H9 (cell line): ENCODE data around the gene ADSS2. TPM values are rescaled to one million over a fixed set of nuclear protein-coding genes. Genes with fewer than 3 reads are reported as not detected.

Source experiments
- DNase-seq: peaks from one replicate; pipeline ENCODE4 v3.0.0-alpha.2; 2017
- H2AFZ ChIP-seq: one replicate; pipeline ENCODE4 v1.6.1; 2013; ENCODE audit warnings: mild to moderate bottlenecking, low read length, control low read depth, moderate library complexity
- H2AK5ac ChIP-seq: 2 replicates; pipeline ENCODE4 v1.6.1; 2013; ENCODE audit warnings: low read length, control low read depth, mixed read lengths; ENCODE audit not compliant: insufficient read length
- H2BK120ac ChIP-seq: one replicate; pipeline ENCODE4 v1.6.1; 2013; ENCODE audit warnings: low read depth, mild to moderate bottlenecking, low read length, control low read depth, inconsistent platforms; ENCODE audit not compliant: poor library complexity, severe bottlenecking
- H2BK12ac ChIP-seq: 2 replicates; pipeline ENCODE4 v1.6.1; 2013; ENCODE audit warnings: low read length, control low read depth, mixed read lengths, low read depth; ENCODE audit not compliant: insufficient read length
- H2BK15ac ChIP-seq: 2 replicates; pipeline ENCODE4 v1.6.1; 2013; ENCODE audit warnings: low read depth, low read length, control low read depth
- H2BK20ac ChIP-seq: one replicate; pipeline ENCODE4 v1.6.1; 2013; ENCODE audit warnings: low read depth, mild to moderate bottlenecking, low read length, control low read depth, inconsistent platforms; ENCODE audit not compliant: poor library complexity, severe bottlenecking
- H2BK5ac ChIP-seq: 2 replicates; pipeline ENCODE4 v1.6.1; 2013; ENCODE audit warnings: low read length, control low read depth, mixed read lengths; ENCODE audit not compliant: insufficient read length
- H3K14ac ChIP-seq: 2 replicates; pipeline ENCODE4 v1.6.1; 2013; ENCODE audit warnings: low read length, control low read depth; ENCODE audit not compliant: insufficient read depth
- H3K18ac ChIP-seq: 2 replicates; pipeline ENCODE4 v1.6.1; 2013; ENCODE audit warnings: low read depth, mild to moderate bottlenecking, mixed read lengths, low read length, control low read depth; ENCODE audit not compliant: insufficient read length
- H3K23ac ChIP-seq: 2 replicates; pipeline ENCODE4 v1.6.1; 2013; ENCODE audit warnings: low read length, control low read depth, mixed read lengths, low read depth; ENCODE audit not compliant: insufficient read length
- H3K23me2 ChIP-seq: 2 replicates; pipeline ENCODE4 v1.6.1; 2013; ENCODE audit warnings: low read depth, mild to moderate bottlenecking, mixed read lengths, low read length, control low read depth; ENCODE audit not compliant: insufficient read length, poor library complexity, severe bottlenecking
- H3K27ac ChIP-seq: 2 replicates; pipeline ENCODE4 v1.5.1; 2013; ENCODE audit warnings: low read length, control low read depth, mixed read lengths, low read depth; ENCODE audit not compliant: insufficient read length
- H3K27me3 ChIP-seq: 2 replicates; pipeline ENCODE4 v1.6.1; 2013; ENCODE audit warnings: low read length, control low read depth, inconsistent platforms; ENCODE audit not compliant: insufficient read depth
- H3K4ac ChIP-seq: 2 replicates; pipeline ENCODE4 v1.6.1; 2013; ENCODE audit warnings: low read depth, mild to moderate bottlenecking, control low read depth, inconsistent platforms, low read length, moderate library complexity
- H3K4me1 ChIP-seq: 2 replicates; pipeline ENCODE4 v1.6.1; 2013; ENCODE audit warnings: low read length, control low read depth, inconsistent platforms; ENCODE audit not compliant: insufficient read depth
- H3K4me2 ChIP-seq: 2 replicates; pipeline ENCODE4 v1.6.1; 2013; ENCODE audit warnings: low read length, control low read depth, mixed read lengths; ENCODE audit not compliant: insufficient read length, insufficient read depth
- H3K56ac ChIP-seq: 2 replicates; pipeline ENCODE4 v1.6.1; 2013; ENCODE audit warnings: low read depth, mild to moderate bottlenecking, mixed read lengths, low read length, control low read depth; ENCODE audit not compliant: insufficient read length
- H3K79me1 ChIP-seq: 2 replicates; pipeline ENCODE4 v1.6.1; 2013; ENCODE audit warnings: low read depth, mild to moderate bottlenecking, moderate library complexity, low read length, control low read depth, inconsistent platforms; ENCODE audit not compliant: insufficient read depth, poor library complexity, severe bottlenecking
- H3K79me2 ChIP-seq: 2 replicates; pipeline ENCODE4 v1.6.1; 2013; ENCODE audit warnings: low read length, control low read depth, inconsistent platforms; ENCODE audit not compliant: insufficient read depth
- H3K9ac ChIP-seq: 2 replicates; pipeline ENCODE4 v1.6.1; 2013; ENCODE audit warnings: low read length, control low read depth, mixed read lengths; ENCODE audit not compliant: insufficient read length; ENCODE audit errors: extremely low read depth
- H3K9me3 ChIP-seq: one replicate; pipeline ENCODE4 v1.6.1; 2013; ENCODE audit warnings: low read depth, low read length, inconsistent platforms; ENCODE audit not compliant: control insufficient read depth
- H3T11ph ChIP-seq: one replicate; pipeline ENCODE4 v1.6.1; 2013; ENCODE audit warnings: mild to moderate bottlenecking, low read length, control low read depth, inconsistent platforms
- H4K20me1 ChIP-seq: one replicate; pipeline ENCODE4 v1.6.1; 2013; ENCODE audit not compliant: control insufficient read depth, insufficient read length, insufficient read depth
- H4K5ac ChIP-seq: 2 replicates; pipeline ENCODE4 v1.6.1; 2013; ENCODE audit warnings: low read depth, mild to moderate bottlenecking, mixed read lengths, low read length, control low read depth; ENCODE audit not compliant: insufficient read length
- H4K8ac ChIP-seq: replicated peaks from 2 replicates; pipeline ENCODE4 v1.6.1; 2013; ENCODE audit warnings: low read length, control low read depth, mixed read lengths, low read depth; ENCODE audit not compliant: insufficient read length
- H4K91ac ChIP-seq: 2 replicates; pipeline ENCODE4 v1.6.1; 2013; ENCODE audit warnings: low read depth, mild to moderate bottlenecking, moderate library complexity, mixed read lengths, low read length, control low read depth; ENCODE audit not compliant: insufficient read length
- H3K27ac Mint-ChIP-seq, 3 experiments: 2 replicates in 2 of 3; 3 replicates in 1 of 3; pipeline ENCODE4 v1.8.0; 2020 to 2021; ENCODE audit warnings: mixed read lengths in 3 of 3, mild to moderate bottlenecking in 1 of 3, moderate library complexity in 1 of 3
- H3K27me3 Mint-ChIP-seq: 2 replicates; pipeline ENCODE4 v1.8.0; 2021; ENCODE audit warnings: low read depth, mild to moderate bottlenecking, moderate library complexity, mixed read lengths
- H3K36me3 Mint-ChIP-seq, 3 experiments: 2 replicates in 2 of 3; 3 replicates in 1 of 3; pipeline ENCODE4 v1.8.0; 2020 to 2021; ENCODE audit warnings: low read depth in 3 of 3, mixed read lengths in 3 of 3; ENCODE audit not compliant: insufficient read depth in 1 of 3
- H3K4me1 Mint-ChIP-seq, 2 experiments: 2 replicates each; pipeline ENCODE4 v1.8.0; 2020; ENCODE audit warnings: mixed read lengths in 2 of 2
- H3K4me3 Mint-ChIP-seq, 2 experiments: 2 replicates in 1 of 2; 3 replicates in 1 of 2; pipeline ENCODE4 v1.8.0; 2020 to 2021; ENCODE audit warnings: mild to moderate bottlenecking in 2 of 2, mixed read lengths in 2 of 2, moderate library complexity in 1 of 2
- H3K9me3 Mint-ChIP-seq, 2 experiments: 2 replicates in 1 of 2; 3 replicates in 1 of 2; pipeline ENCODE4 v1.8.0; 2020; ENCODE audit warnings: mild to moderate bottlenecking in 2 of 2, mixed read lengths in 2 of 2, moderate library complexity in 1 of 2
- WGBS: extraction: QIAGEN DNeasy Blood & Tissue Kit; methylation state at CpG from one replicate; pipeline ENCODE4 v1.1.7; 2013; ENCODE audit warnings: missing lambda C conversion rate, low lambda C conversion rate, mixed read lengths; ENCODE audit not compliant: insufficient read length; ENCODE audit errors: extremely low coverage; 5-methylcytosine and 5-hydroxymethylcytosine counted together
- total RNA-seq: library from RNA; stranded (reverse); gene quantifications from 2 replicates; pipeline ENCODE4 v1.2.1, GENCODE V29; 2021
- TF ChIP-seq, protein P1 (sequence below): fragments of 200-600 bp; sonication (generic); conservative IDR thresholded peaks from 3 replicates; pipeline ENCODE4 v1.8.0; 2021; ENCODE audit warnings: antibody characterized with exemption, mild to moderate bottlenecking

Gene ADSS2
- total RNA-seq, 1 experiment from 2014 or later: 65.4 TPM

DNA sequence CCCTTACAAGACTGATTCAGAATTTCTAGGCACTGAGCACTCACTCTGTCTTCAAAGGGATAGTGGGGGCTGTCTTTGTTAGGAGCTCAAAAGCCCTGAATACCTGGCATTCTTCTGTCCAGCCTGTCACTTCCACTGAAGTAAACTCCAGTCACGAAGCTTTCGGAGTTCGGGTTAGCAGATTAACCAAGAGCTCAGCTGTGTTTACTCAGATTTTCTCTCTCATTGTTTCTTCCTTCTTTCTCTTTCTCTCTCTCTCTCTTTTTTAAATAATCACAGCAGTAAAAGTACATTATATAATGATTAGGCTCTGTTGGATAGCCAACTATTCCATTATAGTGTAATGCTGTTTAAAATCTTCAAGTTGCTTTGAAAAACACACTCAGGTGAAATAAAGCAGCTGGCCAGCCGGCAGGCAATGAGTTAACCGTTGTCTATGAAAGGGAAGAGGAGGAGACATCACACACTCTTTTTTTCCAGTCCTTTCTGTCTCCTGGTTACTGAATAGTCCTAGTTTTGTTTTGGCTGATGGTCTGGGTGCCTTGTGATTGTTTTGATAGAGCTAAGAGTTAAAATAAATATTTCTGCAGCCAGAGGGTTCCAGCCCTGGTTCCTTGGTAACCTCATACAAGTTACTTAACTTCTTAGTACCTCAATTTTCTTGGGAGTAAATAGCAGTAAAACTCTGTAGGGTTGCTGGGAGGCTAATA lies 89.8 kb downstream of the ADSS2 start:
- Histone ChIP-seq H3T11ph (no peak overlapping the region), H2BK15ac (no peak overlapping the region), H3K79me1 (no peaks in the 10 kb centered on the region), H4K8ac (no peak overlapping the region), H4K20me1 (no peaks in the 10 kb centered on the region), H2AK5ac (no peak overlapping the region), H2BK120ac (no peak overlapping the region), H3K23ac (no peak overlapping the region), H4K5ac (peak overlapping the region; percentile 49), H4K91ac (no peak overlapping the region), H3K4me1 (peaks cover 3% of the 10 kb centered on the region; the same call in 1 of the 2 replicates), H2BK20ac (peak overlapping the region; percentile 90), H3K27ac (peak overlapping the region; percentile 95), H2AFZ (no peak overlapping the region), H3K14ac (no peak overlapping the region), H2BK12ac (no peak overlapping the region), H3K18ac (no peak overlapping the region), H3K9ac (no peak overlapping the region), H3K4ac (no peak overlapping the region), H3K23me2 (no peaks in the 10 kb centered on the region), H3K4me2 (peak overlapping the region; percentile 27), H2BK5ac (peak overlapping the region; percentile 64), H3K9me3 (no peaks in the 10 kb centered on the region), H3K27me3 (no peaks in the 10 kb centered on the region), H3K56ac (no peak overlapping the region), H3K79me2 (no peaks in the 10 kb centered on the region)
- no CpG with 5 or more reads among the region's 5 CpGs for WGBS
- Mint-ChIP-seq H3K36me3 (peaks cover 8 to 31% (median 12%) of the 10 kb centered on the region in 3 experiments; a peak in 6 of 7 replicates), H3K27me3 (no peaks in the 10 kb centered on the region), H3K27ac (peak overlapping the region; percentile 96 to 98 (median 97)), H3K4me3 (peak overlapping the region; percentile 35 to 42; a peak in 3 of 5 replicates), H3K9me3 (peaks cover 13 to 17% of the 10 kb centered on the region in 2 experiments), H3K4me1 (peaks cover 19 to 40% of the 10 kb centered on the region in 2 experiments)
- DNase-seq: peak; percentile 74
- TF ChIP-seq, protein P1, sequence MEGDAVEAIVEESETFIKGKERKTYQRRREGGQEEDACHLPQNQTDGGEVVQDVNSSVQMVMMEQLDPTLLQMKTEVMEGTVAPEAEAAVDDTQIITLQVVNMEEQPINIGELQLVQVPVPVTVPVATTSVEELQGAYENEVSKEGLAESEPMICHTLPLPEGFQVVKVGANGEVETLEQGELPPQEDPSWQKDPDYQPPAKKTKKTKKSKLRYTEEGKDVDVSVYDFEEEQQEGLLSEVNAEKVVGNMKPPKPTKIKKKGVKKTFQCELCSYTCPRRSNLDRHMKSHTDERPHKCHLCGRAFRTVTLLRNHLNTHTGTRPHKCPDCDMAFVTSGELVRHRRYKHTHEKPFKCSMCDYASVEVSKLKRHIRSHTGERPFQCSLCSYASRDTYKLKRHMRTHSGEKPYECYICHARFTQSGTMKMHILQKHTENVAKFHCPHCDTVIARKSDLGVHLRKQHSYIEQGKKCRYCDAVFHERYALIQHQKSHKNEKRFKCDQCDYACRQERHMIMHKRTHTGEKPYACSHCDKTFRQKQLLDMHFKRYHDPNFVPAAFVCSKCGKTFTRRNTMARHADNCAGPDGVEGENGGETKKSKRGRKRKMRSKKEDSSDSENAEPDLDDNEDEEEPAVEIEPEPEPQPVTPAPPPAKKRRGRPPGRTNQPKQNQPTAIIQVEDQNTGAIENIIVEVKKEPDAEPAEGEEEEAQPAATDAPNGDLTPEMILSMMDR: no peak

Other genes starting within 250 kb of the ADSS2 start
- gene CATSPERE, start 9.4 kb upstream of the ADSS2 start, total RNA-seq: 0.31 and 0.55 TPM in 2 replicates
- 88.3 and 89.9 TPM in 2 replicates for gene DESI2, start 201.2 kb upstream of the ADSS2 start, total RNA-seq